Right lobe of liver (tissue), 6 donors: ENCODE measurements around the gene PPM1H. TPM values are rescaled to one million over a fixed set of nuclear protein-coding genes. Genes with fewer than 3 reads are reported as not detected.

Experiments used
- ATAC-seq, 4 donors: fragments of 200-7000 bp; cut with Tn5 transposase; one replicate each; pipeline ENCODE4 v1.9.1; 2020; ENCODE audit warnings: mild to moderate bottlenecking in 4 of 4, moderate library complexity in 4 of 4
- DNase-seq, 3 donors: peaks; one replicate each; pipeline ENCODE4 v3.0.0-alpha.2; 2020
- H3K27ac ChIP-seq, 3 donors: fragments of 200-600 bp; one replicate each; pipeline ENCODE4 v1.8.0; 2022
- H3K27me3 ChIP-seq, 2 donors: fragments of 200-600 bp; one replicate each; pipeline ENCODE4 v1.8.0; 2022
- H3K36me3 ChIP-seq, 4 donors: fragments of 200-600 bp; sonication (generic) in 1 of 4; one replicate each; pipeline versions ENCODE4 v1.5.1 to v1.8.0; 2017 to 2022; ENCODE audit warnings: control low read depth in 1 of 4
- H3K4me1 ChIP-seq, 4 donors: fragments of 200-600 bp; sonication (generic) in 1 of 4; one replicate each; pipeline versions ENCODE4 v1.5.1 to v1.8.0; 2017 to 2022; ENCODE audit warnings: control low read depth in 1 of 4
- H3K4me3 ChIP-seq, 3 donors: fragments of 200-600 bp; one replicate each; pipeline ENCODE4 v1.8.0; 2022
- H3K9me3 ChIP-seq, 4 donors: fragments of 200-600 bp; sonication (generic) in 1 of 4; one replicate each; pipeline versions ENCODE4 v1.5.1 to v1.8.0; 2017 to 2022; ENCODE audit warnings: control low read depth in 1 of 4
- CTCF ChIP-seq, 4 donors: fragments of 200-600 bp in 3 of 4; fragments of 450-650 bp in 1 of 4; IDR thresholded peaks; one replicate each; pipeline versions ENCODE4 v1.5.1 to v1.8.0; 2016 to 2022; ENCODE audit warnings: antibody characterized with exemption in 4 of 4, mild to moderate bottlenecking in 2 of 4
- POLR2A ChIP-seq: fragments of 450-650 bp; IDR thresholded peaks from one replicate; pipeline ENCODE4 v1.6.1; 2017; ENCODE audit warnings: antibody characterized with exemption, mild to moderate bottlenecking
- WGBS: methylation state at CpG from one replicate; pipeline ENCODE4 v1.1.6; 2018; ENCODE audit warnings: low coverage, low lambda C conversion rate; ENCODE audit not compliant: insufficient coverage; ENCODE audit errors: missing lambda C conversion rate; 5-methylcytosine and 5-hydroxymethylcytosine counted together
- intact Hi-C, 2 donors: fragments of 100-400 bp; cut with DNase I; formaldehyde crosslinking; loops; one replicate each; pipeline versions ENCODE4 v1.11.2 to v1.14.1; 2022
- total RNA-seq, 6 experiments: library from RNA; depleted of rRNA in 2 of 6; stranded (reverse); fragments of >200 nt in 2 of 6; fragmentation: NEBNext Ultra II Directional in 3 of 6; extraction: Animal tissue kit (Norgen Biotek cat#: 25700) in 3 of 6; gene quantifications; one replicate each; pipeline versions ENCODE4 v1.1.0 to v1.2.4, GENCODE V29; 2016 to 2023
- donor health status: DM: no; HTN: yes; CAD: no.
- donor health status: DM: no; HTN: no; CAD: no.
- donor health status: DM: no; HTN: no; CAD: no.
- donor health status: DM: no; HTN: yes; CAD: no.
- donor health status: DM: no; HTN: yes; CAD: no.

Gene PPM1H
- total RNA-seq, 6 experiments from 2014 or later, result 3.8 to 9.2 (median 6.5) TPM

- ATAC-seq (no peak), DNase-seq (no peak)
- H3K36me3 ChIP-seq, result no peaks in the 10 kb centered on the region
- 68% methylated on average over 1 of the region's 2 CpGs for WGBS
- no peak overlapping the region for H3K4me3 ChIP-seq
- H3K27ac ChIP-seq, result no peak overlapping the region
- intact Hi-C loops, result no loop called here
- H3K27me3 ChIP-seq, result no peaks in the 10 kb centered on the region
- no peaks in the 10 kb centered on the region for H3K4me1 ChIP-seq
- TF ChIP-seq POLR2A (no peak), CTCF (IDR thresholded peaks at IDR 0.05) (no peak)
- H3K9me3 ChIP-seq, result no peaks in the 10 kb centered on the region
Measured at GRCh38 chr12:62922539-62922938, 12.4 kb downstream of the PPM1H start.

DNA sequence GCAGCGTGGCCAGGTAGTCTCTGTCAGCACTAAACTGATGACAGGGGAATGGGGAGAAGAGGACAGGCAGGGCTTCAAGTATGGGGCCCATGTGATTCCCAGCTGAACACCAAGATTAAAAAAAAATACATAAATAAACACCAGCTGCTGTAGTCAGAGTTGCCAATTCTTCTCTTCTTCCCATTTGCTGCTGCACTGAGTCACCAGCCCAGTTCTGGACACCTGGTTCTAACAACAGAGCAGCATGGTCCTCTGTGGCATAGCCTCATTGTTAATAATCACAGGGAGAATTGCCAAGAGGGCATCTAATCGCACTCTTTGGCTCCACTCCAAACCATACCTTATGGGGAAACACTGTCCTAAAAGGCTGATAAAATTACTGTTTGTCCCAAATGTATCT, 15.1 kb downstream of the PPM1H start:
- Histone ChIP-seq H3K36me3 (no peaks in the 10 kb centered on the region), H3K4me1 (no peaks in the 10 kb centered on the region), H3K27me3 (no peaks in the 10 kb centered on the region), H3K4me3 (no peak overlapping the region), H3K27ac (no peak overlapping the region), H3K9me3 (no peaks in the 10 kb centered on the region)
- TF ChIP-seq POLR2A, result no peak
- no peak for TF ChIP-seq CTCF (IDR thresholded peaks at IDR 0.05)
- WGBS, result 10% methylated on average over 1 of the region's 2 CpGs
- ATAC-seq (peak in 2 of 4 donors; percentile 22 to 52), DNase-seq (no peak)
- intact Hi-C loops, result no loop called here

DNA sequence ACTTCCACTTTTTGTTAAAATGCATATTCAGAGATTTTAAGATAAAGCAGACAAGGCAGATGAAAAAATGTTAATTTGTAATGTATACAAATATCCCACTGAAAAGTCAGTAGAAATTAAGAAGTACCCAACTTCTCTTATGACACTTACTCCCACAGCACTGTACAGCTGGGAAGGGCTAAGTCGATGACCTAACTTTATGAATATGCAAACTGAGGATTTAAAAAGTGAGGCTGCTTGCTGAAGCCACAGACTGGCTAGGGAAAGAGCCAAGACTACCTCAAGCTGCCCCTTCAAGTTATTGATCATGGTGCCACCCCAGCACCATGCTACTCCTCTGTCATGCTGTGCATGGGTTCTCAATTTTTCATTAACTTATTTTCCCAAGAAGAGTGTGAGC, 17.0 kb downstream of the PPM1H start:
- ATAC-seq, result no peak
- H3K4me3 ChIP-seq, result no peak overlapping the region
- H3K9me3 ChIP-seq, result no peaks in the 10 kb centered on the region
- 71% methylated on average over 1 of the region's 1 CpG for WGBS
- DNase-seq, result no peak
- TF ChIP-seq POLR2A (no peak), CTCF (IDR thresholded peaks at IDR 0.05) (no peak)
- intact Hi-C loops, result no loop called here
- H3K36me3 ChIP-seq, result no peaks in the 10 kb centered on the region
- H3K4me1 ChIP-seq, result no peaks in the 10 kb centered on the region
- no peaks in the 10 kb centered on the region for H3K27me3 ChIP-seq
- H3K27ac ChIP-seq, result no peak overlapping the region

DNA sequence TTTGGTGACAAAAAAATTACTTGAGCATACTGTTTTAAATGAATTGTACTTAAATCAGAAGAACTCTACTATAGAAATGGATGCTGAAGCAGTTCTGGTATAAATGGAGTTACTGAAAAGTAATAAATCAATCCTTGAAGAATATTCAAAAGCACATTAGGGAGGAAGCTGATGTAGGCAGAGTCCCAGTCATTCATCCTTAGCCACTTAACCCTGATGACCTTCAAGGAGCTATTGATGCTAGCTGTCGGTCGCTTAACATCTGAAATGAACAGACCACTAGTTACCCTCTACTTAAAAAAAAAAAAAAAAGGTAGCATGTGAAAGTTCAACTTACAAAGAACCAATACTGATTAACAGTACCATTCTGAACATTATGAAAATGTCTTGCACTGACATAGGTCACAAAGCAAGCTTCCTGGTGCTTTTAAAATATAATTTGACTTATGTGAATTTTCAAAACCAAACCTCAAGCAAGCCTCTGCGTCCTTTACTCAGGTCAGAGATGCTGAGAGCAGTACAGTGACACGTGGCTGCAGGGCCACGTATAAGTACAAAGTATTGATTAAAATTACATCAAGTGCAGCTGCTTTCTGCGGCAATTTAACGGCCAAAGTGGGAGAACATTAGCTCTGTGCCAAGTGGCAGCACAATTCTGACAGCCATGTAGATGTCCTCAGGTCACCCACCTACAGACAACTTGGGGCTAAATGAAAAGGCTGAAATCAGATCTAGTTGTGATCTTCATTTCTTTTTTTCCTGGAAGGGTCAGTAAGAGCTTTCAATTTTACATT, 18.1 kb downstream of the PPM1H start:
- Histone ChIP-seq H3K4me3 (no peak overlapping the region), H3K9me3 (no peaks in the 10 kb centered on the region), H3K27ac (no peak overlapping the region), H3K27me3 (no peaks in the 10 kb centered on the region), H3K36me3 (no peaks in the 10 kb centered on the region), H3K4me1 (no peaks in the 10 kb centered on the region)
- WGBS, result 79% methylated on average over 7 of the region's 7 CpGs
- intact Hi-C loops, result no loop called here
- no peak for TF ChIP-seq CTCF (IDR thresholded peaks at IDR 0.05)
- no peak for TF ChIP-seq POLR2A
- DNase-seq, result no peak
- no peak for ATAC-seq
